Neural crest cell (in vitro differentiated cells): ENCODE data around the gene FHOD3. TPM values are rescaled to one million over a fixed set of nuclear protein-coding genes. Genes with fewer than 3 reads are reported as not detected.

Source experiments
- DNase-seq: peaks from one replicate; pipeline ENCODE4 v3.0.0; 2021; ENCODE audit warnings: low read depth, mixed read lengths, low spot score
- H3K27ac Mint-ChIP-seq: one replicate; pipeline ENCODE4 v1.8.0; 2021; ENCODE audit warnings: mild to moderate bottlenecking, mixed read lengths; ENCODE audit not compliant: unreplicated experiment
- H3K27me3 Mint-ChIP-seq: 2 replicates; pipeline ENCODE4 v1.8.0; 2021; ENCODE audit warnings: low read depth, mild to moderate bottlenecking, mixed read lengths
- H3K36me3 Mint-ChIP-seq: 2 replicates; pipeline ENCODE4 v1.8.0; 2021; ENCODE audit warnings: low read depth, mild to moderate bottlenecking, mixed read lengths
- H3K4me1 Mint-ChIP-seq: 2 replicates; pipeline ENCODE4 v1.8.0; 2021; ENCODE audit warnings: mixed read lengths
- H3K4me3 Mint-ChIP-seq: one replicate; pipeline ENCODE4 v1.8.0; 2021; ENCODE audit warnings: mild to moderate bottlenecking, mixed read lengths
- H3K9me3 Mint-ChIP-seq: 2 replicates; pipeline ENCODE4 v1.8.0; 2021; ENCODE audit warnings: mixed read lengths
- CTCF ChIP-seq: fragments of 200-600 bp; sonication (generic); conservative IDR thresholded peaks from 2 replicates; pipeline ENCODE4 v1.5.0; 2021; ENCODE audit warnings: antibody characterized with exemption, mild to moderate bottlenecking
- total RNA-seq: library from RNA; stranded (reverse); gene quantifications from 2 replicates; pipeline ENCODE4 v1.2.1, GENCODE V29; 2021

FHOD3 gene
- total RNA-seq, 1 donor from 2014 or later: 28.6 TPM

- Mint-ChIP-seq H3K36me3 (no peaks in the 10 kb centered on the region), H3K9me3 (no peaks in the 10 kb centered on the region), H3K4me3 (no peak overlapping the region), H3K27me3 (peaks cover 7% of the 10 kb centered on the region), H3K27ac (peak overlapping the region; percentile 27), H3K4me1 (no peaks in the 10 kb centered on the region)
- no peak for DNase-seq
- no peak for TF ChIP-seq CTCF
These were observed 23.3 kb upstream of the FHOD3 start for GRCh38 chr18:36274083-36274715.

- H3K4me1 Mint-ChIP-seq: no peaks in the 10 kb centered on the region
- no peaks in the 10 kb centered on the region for H3K9me3 Mint-ChIP-seq
- no peaks in the 10 kb centered on the region for H3K36me3 Mint-ChIP-seq
These were observed 22.0 kb upstream of the FHOD3 start for GRCh38 chr18:36275561-36275960.

GRCh38 chr18:36279001-36279400, 18.5 kb upstream of the FHOD3 start:
- no peak overlapping the region for H3K27ac Mint-ChIP-seq
- no peaks in the 10 kb centered on the region for H3K36me3 Mint-ChIP-seq
- peaks cover 22% of the 10 kb centered on the region for H3K27me3 Mint-ChIP-seq
- no peaks in the 10 kb centered on the region for H3K4me1 Mint-ChIP-seq
- no peaks in the 10 kb centered on the region for H3K9me3 Mint-ChIP-seq
- H3K4me3 Mint-ChIP-seq: no peak overlapping the region
- TF ChIP-seq CTCF: no peak
- no peak for DNase-seq

More at GRCh38 chr18:36275561-36275960, 22.0 kb upstream of the FHOD3 start:
- no peak for DNase-seq
- no peak for TF ChIP-seq CTCF
- Mint-ChIP-seq H3K27me3 (peaks cover 18% of the 10 kb centered on the region), H3K27ac (no peak overlapping the region), H3K4me3 (no peak overlapping the region)

GRCh38 chr18:36281936-36282335, 15.6 kb upstream of the FHOD3 start:
- TF ChIP-seq CTCF: no peak
- no peak for DNase-seq
- no peak overlapping the region for H3K27ac Mint-ChIP-seq
- no peaks in the 10 kb centered on the region for H3K36me3 Mint-ChIP-seq
- no peak overlapping the region for H3K4me3 Mint-ChIP-seq
- no peaks in the 10 kb centered on the region for H3K4me1 Mint-ChIP-seq
- H3K27me3 Mint-ChIP-seq: peaks cover 22% of the 10 kb centered on the region
- H3K9me3 Mint-ChIP-seq: no peaks in the 10 kb centered on the region

- Mint-ChIP-seq H3K27me3 (peaks cover 20% of the 10 kb centered on the region), H3K4me3 (no peak overlapping the region), H3K27ac (no peak overlapping the region), H3K36me3 (no peaks in the 10 kb centered on the region), H3K9me3 (no peaks in the 10 kb centered on the region), H3K4me1 (no peaks in the 10 kb centered on the region)
- TF ChIP-seq CTCF: no peak
- no peak for DNase-seq
These were observed 14.1 kb upstream of the FHOD3 start for GRCh38 chr18:36283448-36283847.
